ENCODE measurements around the gene CCDC197. TPM values are rescaled to one million over a fixed set of nuclear protein-coding genes. Genes with fewer than 3 reads are reported as not detected.

The CCDC197 gene
- total RNA-seq, 1 donor from 2014 or later, result not detected

DNA sequence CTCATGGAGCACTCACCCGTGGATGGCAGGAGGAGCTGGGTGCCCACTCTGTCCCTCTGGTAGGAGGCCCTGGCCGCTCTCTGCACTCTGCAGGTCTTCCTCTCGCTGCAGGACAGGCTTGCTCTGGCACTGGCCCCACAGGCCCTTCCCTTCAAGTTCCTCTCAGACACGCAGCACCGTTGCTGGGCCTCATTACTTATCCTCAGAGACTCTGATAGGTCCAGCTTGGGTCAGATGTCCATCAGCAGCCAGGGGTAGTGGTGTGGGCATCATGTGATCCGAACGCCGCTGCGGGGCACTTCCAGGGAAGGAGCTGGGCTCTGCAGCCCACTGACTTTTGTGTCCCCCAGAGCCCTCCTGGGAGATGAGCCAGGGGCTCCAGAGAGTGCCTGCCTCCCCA lies 40.9 kb downstream of the CCDC197 start:
- no peak for DNase-seq (ENCODE audit: low spot score)
- Histone ChIP-seq H2AFZ (replicated peaks) (no peak overlapping the region), H3K4me2 (no peak overlapping the region), H4K20me1 (ENCODE audit: low read depth) (peaks cover 17% of the 10 kb centered on the region), H3K9ac (no peak overlapping the region), H3F3A (ENCODE audit: low read depth) (no peaks in the 10 kb centered on the region), H3K79me2 (ENCODE audit: low read depth) (no peaks in the 10 kb centered on the region), H3K9me3 (ENCODE audit: low read depth) (no peaks in the 10 kb centered on the region), H3K27ac (no peak overlapping the region), H3K4me1 (no peaks in the 10 kb centered on the region), H3K27me3 (no peaks in the 10 kb centered on the region), H3K4me3 (no peak overlapping the region), H3K36me3 (no peaks in the 10 kb centered on the region)
- no peak for TF ChIP-seq EZH2 (IDR thresholded peaks at IDR 0.05)
- TF ChIP-seq CTCF (IDR thresholded peaks at IDR 0.05), result no peak
- TF ChIP-seq EZH2phosphoT487 (IDR thresholded peaks at IDR 0.05), result no peak
- H3K4me1 Mint-ChIP-seq, result peaks cover 28% of the 10 kb centered on the region
- no peaks in the 10 kb centered on the region for H3K9me3 Mint-ChIP-seq
- H3K4me3 Mint-ChIP-seq, result no peak overlapping the region
- no peak overlapping the region for H3K27ac Mint-ChIP-seq
- H3K36me3 Mint-ChIP-seq, result peaks cover 2% of the 10 kb centered on the region
- peaks cover 8% of the 10 kb centered on the region for H3K27me3 Mint-ChIP-seq (ENCODE audit: insufficient read depth, low read depth)

- H3K9me3 Mint-ChIP-seq, result no peaks in the 10 kb centered on the region
These were observed 41.4 kb downstream of the CCDC197 start for GRCh38 chr14:94038510-94038909.

DNA sequence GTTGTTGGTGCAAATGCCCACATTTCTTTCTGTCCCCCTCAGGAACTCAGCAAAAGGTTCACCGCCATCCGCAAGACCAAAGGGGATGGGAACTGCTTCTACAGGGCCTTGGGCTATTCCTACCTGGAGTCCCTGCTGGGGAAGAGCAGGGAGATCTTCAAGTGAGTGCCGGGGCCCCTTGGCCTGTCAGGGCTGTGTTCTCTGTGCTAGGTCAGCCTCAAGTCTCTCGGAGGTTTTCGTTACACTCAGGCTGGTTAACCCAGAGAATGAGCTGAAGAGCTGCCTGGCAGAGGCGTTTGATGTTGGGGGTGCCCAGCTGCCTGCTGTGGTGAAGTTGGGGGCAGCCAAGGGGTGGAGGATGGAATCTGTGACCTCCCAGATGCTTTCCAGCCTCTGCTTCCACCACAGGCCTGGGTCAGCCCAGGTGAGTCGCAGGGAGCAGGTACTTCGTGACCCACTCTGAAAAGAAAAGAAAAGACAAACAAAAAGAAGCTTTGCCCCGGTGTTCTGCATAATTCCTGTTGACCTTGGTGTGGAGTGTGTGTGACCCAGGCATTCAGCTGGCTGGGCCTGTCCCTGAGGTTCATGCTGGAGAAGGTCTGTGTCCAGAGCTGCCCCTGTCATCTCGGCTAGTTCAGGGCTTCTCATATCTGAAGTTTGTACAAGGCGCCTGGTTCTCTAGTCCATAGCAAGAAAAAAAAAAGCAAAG lies 42.0 kb downstream of the CCDC197 start:
- Histone ChIP-seq H3K4me3 (no peak overlapping the region), H3K36me3 (no peaks in the 10 kb centered on the region), H2AFZ (replicated peaks) (no peak overlapping the region), H3K4me1 (no peaks in the 10 kb centered on the region), H3K4me2 (no peak overlapping the region), H4K20me1 (ENCODE audit: low read depth) (peaks cover 17% of the 10 kb centered on the region), H3K27ac (no peak overlapping the region), H3K79me2 (ENCODE audit: low read depth) (no peaks in the 10 kb centered on the region), H3F3A (ENCODE audit: low read depth) (no peaks in the 10 kb centered on the region), H3K9me3 (ENCODE audit: low read depth) (no peaks in the 10 kb centered on the region), H3K27me3 (no peaks in the 10 kb centered on the region), H3K9ac (no peak overlapping the region)
- TF ChIP-seq CTCF (IDR thresholded peaks at IDR 0.05) (no peak), EZH2 (IDR thresholded peaks at IDR 0.05) (no peak), EZH2phosphoT487 (IDR thresholded peaks at IDR 0.05) (no peak)
- Mint-ChIP-seq H3K27ac (no peak overlapping the region), H3K4me1 (peaks cover 28% of the 10 kb centered on the region), H3K27me3 (ENCODE audit: insufficient read depth, low read depth) (peaks cover 7% of the 10 kb centered on the region), H3K4me3 (no peak overlapping the region), H3K36me3 (no peaks in the 10 kb centered on the region), H3K9me3 (no peaks in the 10 kb centered on the region)
- DNase-seq (ENCODE audit: low spot score), result no peak

More at GRCh38 chr14:94038510-94038909, 41.4 kb downstream of the CCDC197 start:
- H4K20me1 ChIP-seq (ENCODE audit: low read depth), result peaks cover 17% of the 10 kb centered on the region
- H3K27me3 Mint-ChIP-seq (ENCODE audit: insufficient read depth, low read depth), result peaks cover 7% of the 10 kb centered on the region
- no peak overlapping the region for H3K4me3 ChIP-seq
- no peaks in the 10 kb centered on the region for H3K36me3 ChIP-seq
- H3K9me3 ChIP-seq (ENCODE audit: low read depth), result no peaks in the 10 kb centered on the region
- TF ChIP-seq EZH2phosphoT487 (IDR thresholded peaks at IDR 0.05) (no peak), EZH2 (IDR thresholded peaks at IDR 0.05) (no peak), CTCF (IDR thresholded peaks at IDR 0.05) (no peak)
- no peak for DNase-seq (ENCODE audit: low spot score)
- no peak overlapping the region for H3K27ac Mint-ChIP-seq
- H3K4me2 ChIP-seq, result no peak overlapping the region
- no peak overlapping the region for H2AFZ ChIP-seq (replicated peaks)
- H3K27me3 ChIP-seq, result no peaks in the 10 kb centered on the region
- no peaks in the 10 kb centered on the region for H3F3A ChIP-seq (ENCODE audit: low read depth)
- H3K9ac ChIP-seq, result no peak overlapping the region
- peaks cover 1% of the 10 kb centered on the region for H3K36me3 Mint-ChIP-seq
- H3K4me3 Mint-ChIP-seq, result no peak overlapping the region
- H3K27ac ChIP-seq, result no peak overlapping the region
- H3K79me2 ChIP-seq (ENCODE audit: low read depth), result no peaks in the 10 kb centered on the region
- H3K4me1 ChIP-seq, result no peaks in the 10 kb centered on the region
- peaks cover 28% of the 10 kb centered on the region for H3K4me1 Mint-ChIP-seq

Data from neural progenitor cell (in vitro differentiated cells).